ENCODE data around the gene DCTPP1.

DNA sequence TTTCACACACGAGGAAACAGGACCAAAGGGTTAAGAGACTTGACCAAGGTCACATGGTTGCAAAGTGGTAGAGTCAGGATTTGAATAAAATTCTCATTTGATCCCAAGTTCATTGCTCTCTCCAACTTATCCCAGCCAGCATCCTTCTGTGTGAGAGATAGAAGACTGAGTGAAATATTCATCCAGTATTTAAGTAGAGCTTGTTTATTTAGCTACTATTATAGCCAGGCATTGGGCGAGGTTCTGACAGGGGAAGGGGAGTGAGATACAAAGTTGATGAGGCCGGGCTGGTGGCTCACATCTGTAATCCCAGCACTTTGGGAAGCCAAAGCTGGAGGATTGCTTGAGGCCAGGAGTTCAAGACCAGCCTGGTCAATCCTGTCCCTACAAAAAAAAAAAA lies 47.2 kb upstream of the DCTPP1 start:
- TF ChIP-seq EZH2 (IDR thresholded peaks at IDR 0.05; ENCODE audit: insufficient read depth, poor library complexity, severe bottlenecking) (no peak), EZH2phosphoT487 (IDR thresholded peaks at IDR 0.05; ENCODE audit: insufficient read depth, low read depth) (no peak)

Measured in GM23248 (cell line).